K562 (cell line): Measurements from ENCODE around the gene AIRE. TPM values are rescaled to one million over a fixed set of nuclear protein-coding genes. Genes with fewer than 3 reads are reported as not detected.

ENCODE experiments used
- ARID4B ChIP-seq: sonication (generic); formaldehyde crosslinking; IDR thresholded peaks from 2 replicates; pipeline ENCODE4 v1.8.0; 2022; ENCODE audit warnings: mild to moderate bottlenecking, missing genetic modification reagents
- JUN ChIP-seq, 2 experiments: sonication (generic) in 1 of 2; formaldehyde crosslinking in 1 of 2; IDR thresholded peaks; 2 replicates each; pipeline versions ENCODE4 v1.6.1 to v1.8.0; 2012 to 2022; ENCODE audit warnings: borderline replicate concordance in 2 of 2, mild to moderate bottlenecking in 2 of 2, improper control_type of control experiment in 1 of 2, low read depth in 1 of 2, low read length in 1 of 2, missing genetic modification reagents in 1 of 2
- ZKSCAN3 ChIP-seq: fragments of 250-450 bp; sonication (Bioruptor Pico); IDR thresholded peaks from 2 replicates; pipeline ENCODE4 v1.4.0; 2020
- ZNF609 ChIP-seq: sonication (generic); formaldehyde crosslinking; IDR thresholded peaks from 2 replicates; pipeline ENCODE4 v1.8.1; 2023; ENCODE audit warnings: missing genetic modification reagents, mild to moderate bottlenecking, borderline replicate concordance
- polyA plus RNA-seq, 8 experiments: library from polyadenylated mRNA; depleted of rRNA in 4 of 8; stranded (reverse) in 5 of 8; unstranded in 3 of 8; fragments of >200 nt; fragmentation: Nextera tagmentation in 2 of 8; fragmentation: Illumina TruSeq in 1 of 8; extraction: Ambion mirVana in 2 of 8; extraction: Trizol in 1 of 8; gene quantifications; 2 replicates each; pipeline versions ENCODE4 v1.2.1 to v1.2.3, GENCODE V29; 2011 to 2014; ENCODE audit warnings: inconsistent platforms in 1 of 8, missing spikeins in 1 of 8
- total RNA-seq, 7 experiments: library from RNA; depleted of rRNA in 6 of 7; stranded (reverse); fragments of >200 nt in 6 of 7; fragmentation: Illumina TruSeq in 2 of 7; extraction: Trizol in 2 of 7; gene quantifications; 2 replicates each; pipeline versions ENCODE4 v1.2.1 to v1.2.3, GENCODE V29; 2011 to 2021; ENCODE audit warnings: low replicate concordance in 1 of 7
- TF ChIP-seq, protein P1 (sequence below): IDR thresholded peaks from 3 replicates; pipeline ENCODE4 v1.6.1; 2011; ENCODE audit warnings: borderline replicate concordance, mild to moderate bottlenecking; ENCODE audit not compliant: insufficient read length, insufficient read depth

AIRE gene
- total and polyA plus RNA-seq, 9 of the 15 experiments (the other 6 are each of a cell fraction or from before 2014, with no cell fraction given): 0.01 TPM; not detected in 8

GRCh38 chr21:44337941-44338895 is 52.5 kb downstream of the AIRE start (continued):
- 0 out of 2 replicates have a peak, but pooled peaks have one; percentile 77 for TF ChIP-seq ZNF609 (CRISPR knock-in tag)
- TF ChIP-seq ZKSCAN3 (CRISPR knock-in tag): no peak
- TF ChIP-seq, protein P1, sequence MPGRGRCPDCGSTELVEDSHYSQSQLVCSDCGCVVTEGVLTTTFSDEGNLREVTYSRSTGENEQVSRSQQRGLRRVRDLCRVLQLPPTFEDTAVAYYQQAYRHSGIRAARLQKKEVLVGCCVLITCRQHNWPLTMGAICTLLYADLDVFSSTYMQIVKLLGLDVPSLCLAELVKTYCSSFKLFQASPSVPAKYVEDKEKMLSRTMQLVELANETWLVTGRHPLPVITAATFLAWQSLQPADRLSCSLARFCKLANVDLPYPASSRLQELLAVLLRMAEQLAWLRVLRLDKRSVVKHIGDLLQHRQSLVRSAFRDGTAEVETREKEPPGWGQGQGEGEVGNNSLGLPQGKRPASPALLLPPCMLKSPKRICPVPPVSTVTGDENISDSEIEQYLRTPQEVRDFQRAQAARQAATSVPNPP: no peak
- TF ChIP-seq ARID4B (CRISPR knock-in tag): no peak
- no peak for TF ChIP-seq JUN (IDR thresholded peaks at IDR 0.05; ENCODE audit: borderline replicate concordance, low read depth, low read length)
- no peak for TF ChIP-seq JUN (CRISPR knock-in tag; IDR thresholded peaks at IDR 0.05; ENCODE audit: borderline replicate concordance)
